ENCODE data around the gene DAAM2. TPM values are rescaled to one million over a fixed set of nuclear protein-coding genes. Genes with fewer than 3 reads are reported as not detected.

The DAAM2 gene
- polyA plus RNA-seq, 2 of the 4 experiments (the other 2 are of a cell fraction): not detected

- no peak for TF ChIP-seq REST (IDR thresholded peaks at IDR 0.05)
These were observed 149.6 kb downstream of the DAAM2 start (continued) for GRCh38 chr6:39941820-39942219.

GRCh38 chr6:39942903-39943580 lies 150.9 kb downstream of the DAAM2 start:
- Histone ChIP-seq H3K9me3 (no peaks in the 10 kb centered on the region), H3K4me1 (no peaks in the 10 kb centered on the region), H3K4me2 (no peak overlapping the region), H3K4me3 (no peak overlapping the region), H3K27ac (no peak overlapping the region)
- ChIA-PET POLR2A (no interaction called here), CTCF (no interaction called here)
- 38% methylated on average over 7 of the region's 7 CpGs for WGBS (ENCODE audit: missing lambda C conversion rate)
- ATAC-seq (no peak), DNase-seq (ENCODE audit: low read depth in 1 of 2, low spot score in 1 of 2) (no peak), FAIRE-seq (no peak)
- TF ChIP-seq POLR2AphosphoS2 (conservative IDR thresholded peaks at IDR 0.05; ENCODE audit: low read length): no peak
- no peak for TF ChIP-seq TP53 (CRISPR knock-in tag; IDR thresholded peaks at IDR 0.05)
- TF ChIP-seq MAX (IDR thresholded peaks at IDR 0.05): no peak
- TF ChIP-seq EHF (CRISPR knock-in tag; IDR thresholded peaks at IDR 0.05): no peak
- no peak for TF ChIP-seq REST (IDR thresholded peaks at IDR 0.05)
- no peak for TF ChIP-seq HOXB5 (CRISPR knock-in tag; IDR thresholded peaks at IDR 0.05)
- TF ChIP-seq MYC (IDR thresholded peaks at IDR 0.05; ENCODE audit: borderline replicate concordance, low read length): no peak
- no peak for TF ChIP-seq NFE2L2 (conservative IDR thresholded peaks at IDR 0.05; ENCODE audit: low read length)
- TF ChIP-seq MAFK (IDR thresholded peaks at IDR 0.05; ENCODE audit: partially characterized antibody): no peak
- no peak for TF ChIP-seq CEBPB (IDR thresholded peaks at IDR 0.05)
- no peak for TF ChIP-seq CBX8 (IDR thresholded peaks at IDR 0.05)
- no peak for TF ChIP-seq SREBF2 (IDR thresholded peaks at IDR 0.05)
- no peak for TF ChIP-seq MAZ (IDR thresholded peaks at IDR 0.05; ENCODE audit: borderline replicate concordance, low read depth, low read length)
- no peak for TF ChIP-seq HDAC2 (IDR thresholded peaks at IDR 0.05)
- no peak for TF ChIP-seq KDM5A (IDR thresholded peaks at IDR 0.05)
- no peak for TF ChIP-seq RCOR1 (IDR thresholded peaks at IDR 0.05; ENCODE audit: low read depth, low read length)
- no peak for TF ChIP-seq KDM1A (IDR thresholded peaks at IDR 0.05; ENCODE audit: low read depth)
- no peak for TF ChIP-seq JUNB (IDR thresholded peaks at IDR 0.05)
- no peak for TF ChIP-seq CHD4 (IDR thresholded peaks at IDR 0.05; ENCODE audit: borderline replicate concordance)

- CTCF ChIA-PET: no interaction called here
- Histone ChIP-seq H3K27ac (no peak overlapping the region), H3K9me3 (no peaks in the 10 kb centered on the region), H3K4me1 (no peaks in the 10 kb centered on the region), H3K4me3 (no peak overlapping the region), H3K4me2 (no peak overlapping the region)
- POLR2A ChIA-PET: no interaction called here
- 20% methylated on average over 1 of the region's 1 CpG for WGBS (ENCODE audit: missing lambda C conversion rate)
- no peak for DNase-seq (ENCODE audit: low read depth in 1 of 2, low spot score in 1 of 2)
- no peak for ATAC-seq
- no peak for FAIRE-seq
- TF ChIP-seq HOXA7 (CRISPR knock-in tag; IDR thresholded peaks at IDR 0.05) (no peak), KDM5A (IDR thresholded peaks at IDR 0.05) (no peak), REST (IDR thresholded peaks at IDR 0.05) (no peak), HMGXB4 (CRISPR knock-in tag; IDR thresholded peaks at IDR 0.05; ENCODE audit: borderline replicate concordance) (no peak), FOSB (CRISPR knock-in tag; IDR thresholded peaks at IDR 0.05) (no peak)
These were observed 153.4 kb downstream of the DAAM2 start for GRCh38 chr6:39945626-39946025.
